Measurements from ENCODE around the gene DDX1. TPM values are rescaled to one million over a fixed set of nuclear protein-coding genes. Genes with fewer than 3 reads are reported as not detected.

The DDX1 gene
- polyA plus RNA-seq, 3 donors = 14.1 to 35.4 (median 30.1) TPM

- Mint-ChIP-seq H3K9me3 (peaks cover 0 to 3% (median 0%) of the 10 kb centered on the region in 7 donors), H3K4me1 (no peaks in the 10 kb centered on the region), H3K4me3 (no peak overlapping the region), H3K36me3 (no peaks in the 10 kb centered on the region), H3K27me3 (ENCODE audit: low read depth in 3 of 3) (peaks cover 0 to 5% (median 3%) of the 10 kb centered on the region in 3 donors), H3K27ac (no peak overlapping the region)
- H3K4me2 ChIP-seq (replicated peaks; ENCODE audit: extremely low read depth, low read length, poor library complexity, severe bottlenecking) = no peak overlapping the region
- intact Hi-C loops (cut with micrococcal nuclease) = no loop called here
- no peaks in the 10 kb centered on the region for H3K4me1 ChIP-seq (ENCODE audit: control insufficient read depth in 1 of 2, insufficient read depth in 2 of 2, low read length in 2 of 2)
- no peak overlapping the region for H3K27ac ChIP-seq (ENCODE audit: low read depth in 1 of 2, low read length in 2 of 2)
- no peak for TF ChIP-seq CTCF (IDR thresholded peaks at IDR 0.05)
- H3K4me3 ChIP-seq (replicated peaks in 1 of 3; ENCODE audit: low read depth in 2 of 3, low read length in 3 of 3) = no peak overlapping the region
- no peak overlapping the region for H2AFZ ChIP-seq (ENCODE audit: insufficient read depth, low read depth, low read length, poor library complexity, severe bottlenecking)
- no peak overlapping the region for H3K9ac ChIP-seq (ENCODE audit: insufficient read depth, low read length, poor library complexity, severe bottlenecking)
- H4K20me1 ChIP-seq (ENCODE audit: insufficient read depth, low read length) = no peaks in the 10 kb centered on the region
- no peaks in the 10 kb centered on the region for H3K9me3 ChIP-seq (replicated peaks in 1 of 2; ENCODE audit: control insufficient read depth in 1 of 2, insufficient read depth in 1 of 2, low read length in 2 of 2)
- no peaks in the 10 kb centered on the region for H3K79me2 ChIP-seq (ENCODE audit: insufficient read depth, low read length)
- WGBS (ENCODE audit: insufficient coverage) = no CpG with 5 or more reads among the region's 7 CpGs
- no peaks in the 10 kb centered on the region for H3K27me3 ChIP-seq (ENCODE audit: control insufficient read depth in 2 of 2, insufficient read depth in 2 of 2, low read length in 2 of 2)
- no peaks in the 10 kb centered on the region for H3K36me3 ChIP-seq (replicated peaks in 1 of 2; ENCODE audit: control insufficient read depth in 1 of 2, insufficient read depth in 2 of 2, low read length in 2 of 2)
- no peak for DNase-seq
Observed at GRCh38 chr2:15651367-15651727, 59.7 kb downstream of the DDX1 start.

- H3K4me3 Mint-ChIP-seq = no peak overlapping the region
- Histone ChIP-seq H2AFZ (ENCODE audit: insufficient read depth, low read depth, low read length, poor library complexity, severe bottlenecking) (no peak overlapping the region), H3K27ac (ENCODE audit: low read depth in 1 of 2, low read length in 2 of 2) (no peak overlapping the region), H3K36me3 (replicated peaks in 1 of 2; ENCODE audit: control insufficient read depth in 1 of 2, insufficient read depth in 2 of 2, low read length in 2 of 2) (no peaks in the 10 kb centered on the region), H4K20me1 (ENCODE audit: insufficient read depth, low read length) (no peaks in the 10 kb centered on the region), H3K4me3 (replicated peaks in 1 of 3; ENCODE audit: low read depth in 2 of 3, low read length in 3 of 3) (no peak overlapping the region), H3K4me2 (replicated peaks; ENCODE audit: extremely low read depth, low read length, poor library complexity, severe bottlenecking) (no peak overlapping the region), H3K9ac (ENCODE audit: insufficient read depth, low read length, poor library complexity, severe bottlenecking) (no peak overlapping the region), H3K79me2 (ENCODE audit: insufficient read depth, low read length) (no peaks in the 10 kb centered on the region), H3K27me3 (ENCODE audit: control insufficient read depth in 2 of 2, insufficient read depth in 2 of 2, low read length in 2 of 2) (no peaks in the 10 kb centered on the region), H3K9me3 (replicated peaks in 1 of 2; ENCODE audit: control insufficient read depth in 1 of 2, insufficient read depth in 1 of 2, low read length in 2 of 2) (no peaks in the 10 kb centered on the region), H3K4me1 (ENCODE audit: control insufficient read depth in 1 of 2, insufficient read depth in 2 of 2, low read length in 2 of 2) (no peaks in the 10 kb centered on the region)
- H3K4me1 Mint-ChIP-seq = no peaks in the 10 kb centered on the region
- 90% methylated on average over 8 of the region's 8 CpGs for WGBS (ENCODE audit: insufficient coverage)
- H3K9me3 Mint-ChIP-seq = peaks cover 0 to 3% (median 0%) of the 10 kb centered on the region in 7 donors
- peaks cover 0 to 5% (median 3%) of the 10 kb centered on the region in 3 donors for H3K27me3 Mint-ChIP-seq (ENCODE audit: low read depth in 3 of 3)
- intact Hi-C loops (cut with micrococcal nuclease) = no loop called here
- H3K27ac Mint-ChIP-seq = no peak overlapping the region
- no peak for TF ChIP-seq CTCF (IDR thresholded peaks at IDR 0.05)
- no peak for DNase-seq
- no peaks in the 10 kb centered on the region for H3K36me3 Mint-ChIP-seq
Observed at GRCh38 chr2:15652252-15652651, 60.6 kb downstream of the DDX1 start.
